ENCODE results near the gene MEX3D. TPM values are rescaled to one million over a fixed set of nuclear protein-coding genes. Genes with fewer than 3 reads are reported as not detected.

The MEX3D gene
- total RNA-seq, 1 donor from 2014 or later, result 21.4 TPM

DNA sequence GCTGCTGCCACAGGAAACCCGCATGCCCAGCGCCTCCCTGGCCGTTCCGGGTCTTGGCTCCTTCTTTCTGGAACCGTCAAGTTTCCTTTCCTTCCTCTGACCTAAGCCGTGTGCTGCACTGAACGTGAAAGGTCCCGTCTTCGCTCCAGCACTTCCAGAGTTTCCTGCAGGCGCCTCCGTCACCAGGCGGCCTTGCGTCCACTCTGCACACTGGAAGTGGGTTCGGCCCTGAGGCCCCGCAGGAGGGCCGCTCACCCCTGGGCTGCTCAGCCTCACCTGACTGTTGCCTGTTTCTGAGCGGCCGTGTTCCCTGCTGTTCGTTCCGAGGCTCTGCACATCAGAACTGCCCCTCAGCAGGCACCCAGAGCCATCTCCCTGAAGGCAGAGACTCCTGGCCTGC lies 12.3 kb upstream of the MEX3D start:
- intact Hi-C loops (cut with DNase I), result no loop called here
- no peak for DNase-seq (ENCODE audit: extremely low spot score in 2 of 2)
- H3K27me3 ChIP-seq, result no peaks in the 10 kb centered on the region
- peaks cover 0 to 77% of the 10 kb centered on the region in 2 donors for H3K36me3 ChIP-seq
- TF ChIP-seq POLR2AphosphoS5 (IDR thresholded peaks at IDR 0.05; ENCODE audit: insufficient read depth in 1 of 2, low read depth in 1 of 2) (no peak), POLR2A (IDR thresholded peaks at IDR 0.05) (no peak)
- TF ChIP-seq, protein P1, sequence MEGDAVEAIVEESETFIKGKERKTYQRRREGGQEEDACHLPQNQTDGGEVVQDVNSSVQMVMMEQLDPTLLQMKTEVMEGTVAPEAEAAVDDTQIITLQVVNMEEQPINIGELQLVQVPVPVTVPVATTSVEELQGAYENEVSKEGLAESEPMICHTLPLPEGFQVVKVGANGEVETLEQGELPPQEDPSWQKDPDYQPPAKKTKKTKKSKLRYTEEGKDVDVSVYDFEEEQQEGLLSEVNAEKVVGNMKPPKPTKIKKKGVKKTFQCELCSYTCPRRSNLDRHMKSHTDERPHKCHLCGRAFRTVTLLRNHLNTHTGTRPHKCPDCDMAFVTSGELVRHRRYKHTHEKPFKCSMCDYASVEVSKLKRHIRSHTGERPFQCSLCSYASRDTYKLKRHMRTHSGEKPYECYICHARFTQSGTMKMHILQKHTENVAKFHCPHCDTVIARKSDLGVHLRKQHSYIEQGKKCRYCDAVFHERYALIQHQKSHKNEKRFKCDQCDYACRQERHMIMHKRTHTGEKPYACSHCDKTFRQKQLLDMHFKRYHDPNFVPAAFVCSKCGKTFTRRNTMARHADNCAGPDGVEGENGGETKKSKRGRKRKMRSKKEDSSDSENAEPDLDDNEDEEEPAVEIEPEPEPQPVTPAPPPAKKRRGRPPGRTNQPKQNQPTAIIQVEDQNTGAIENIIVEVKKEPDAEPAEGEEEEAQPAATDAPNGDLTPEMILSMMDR (IDR thresholded peaks at IDR 0.05), result no peak
- no peak overlapping the region for H3K4me3 ChIP-seq
- no peaks in the 10 kb centered on the region for H3K4me1 ChIP-seq
- no peaks in the 10 kb centered on the region for H3K9me3 ChIP-seq
- no peak overlapping the region for H3K27ac ChIP-seq

DNA sequence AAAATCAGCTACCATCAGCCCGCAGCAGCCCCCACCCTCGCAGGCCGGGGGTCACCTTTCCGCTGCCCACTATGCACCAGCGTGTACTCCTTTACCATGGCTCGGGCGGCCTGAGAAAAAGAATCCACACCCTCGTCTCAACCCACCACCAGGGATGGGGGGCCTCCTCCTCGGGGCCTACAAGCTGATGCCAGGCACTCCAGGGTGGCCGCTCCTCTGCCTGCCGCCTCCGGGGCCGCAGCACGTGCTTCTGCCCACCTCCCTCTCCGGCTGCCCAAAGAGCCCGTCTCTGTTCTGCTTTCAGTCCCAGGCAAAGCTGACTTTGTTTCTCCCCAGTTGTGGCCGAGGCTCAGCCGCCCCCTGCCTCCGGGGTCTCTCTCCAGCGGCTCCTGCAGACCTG lies 11.1 kb upstream of the MEX3D start:
- H3K36me3 ChIP-seq, result peaks cover 0 to 74% of the 10 kb centered on the region in 2 donors
- H3K9me3 ChIP-seq, result no peaks in the 10 kb centered on the region
- DNase-seq (ENCODE audit: extremely low spot score in 2 of 2), result no peak
- H3K27me3 ChIP-seq, result no peaks in the 10 kb centered on the region
- H3K27ac ChIP-seq, result no peak overlapping the region
- H3K4me3 ChIP-seq, result no peak overlapping the region
- intact Hi-C loops (cut with DNase I), result no loop called here
- TF ChIP-seq, protein P1 (IDR thresholded peaks at IDR 0.05), result no peak
- no peak for TF ChIP-seq POLR2AphosphoS5 (IDR thresholded peaks at IDR 0.05; ENCODE audit: insufficient read depth in 1 of 2, low read depth in 1 of 2)
- TF ChIP-seq POLR2A (IDR thresholded peaks at IDR 0.05), result no peak
- H3K4me1 ChIP-seq, result no peaks in the 10 kb centered on the region

DNA sequence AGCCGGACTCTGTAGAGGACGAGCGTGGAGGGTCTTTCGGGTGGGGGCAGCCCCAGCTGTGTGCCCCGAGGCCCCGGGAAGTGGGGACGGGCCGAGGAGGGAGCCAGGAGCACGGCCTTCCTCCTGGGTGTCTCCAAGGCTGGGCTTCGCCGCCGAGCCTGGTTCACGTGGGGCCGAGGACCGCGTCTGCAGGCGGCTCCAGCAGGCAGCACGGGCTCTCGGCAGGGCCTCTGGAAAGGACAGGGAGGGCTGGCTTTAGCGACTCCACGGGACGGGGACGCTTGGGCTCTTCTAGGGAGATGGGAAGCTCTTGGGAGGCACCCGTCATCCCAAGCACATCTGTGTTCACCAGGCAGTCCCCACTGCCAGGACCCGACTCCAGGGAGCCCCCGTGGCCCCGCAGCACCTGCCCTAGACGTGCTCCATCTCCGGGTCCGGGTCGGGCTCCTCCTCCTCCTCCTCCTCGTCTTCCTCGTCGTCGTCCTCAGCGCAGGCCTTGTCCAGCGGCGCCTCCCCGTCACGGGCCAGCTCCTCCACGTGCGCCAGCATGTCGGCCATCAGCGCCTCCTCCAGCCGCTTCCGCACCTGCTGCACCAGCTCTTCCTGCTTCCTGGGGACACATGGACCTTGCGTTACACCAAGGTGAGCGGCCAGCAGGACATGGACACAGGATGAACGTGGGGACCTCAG lies 9.9 kb upstream of the MEX3D start:
- TF ChIP-seq POLR2AphosphoS5 (IDR thresholded peaks at IDR 0.05; ENCODE audit: insufficient read depth in 1 of 2, low read depth in 1 of 2) (no peak), POLR2A (IDR thresholded peaks at IDR 0.05) (no peak)
- TF ChIP-seq, protein P1 (IDR thresholded peaks at IDR 0.05), result no peak
- Histone ChIP-seq H3K4me3 (no peak overlapping the region), H3K27ac (no peak overlapping the region), H3K36me3 (peaks cover 0 to 64% of the 10 kb centered on the region in 2 donors), H3K27me3 (no peaks in the 10 kb centered on the region), H3K9me3 (no peaks in the 10 kb centered on the region), H3K4me1 (no peaks in the 10 kb centered on the region)
- intact Hi-C loops (cut with DNase I), result no loop called here
- DNase-seq (ENCODE audit: extremely low spot score in 2 of 2), result no peak

DNA sequence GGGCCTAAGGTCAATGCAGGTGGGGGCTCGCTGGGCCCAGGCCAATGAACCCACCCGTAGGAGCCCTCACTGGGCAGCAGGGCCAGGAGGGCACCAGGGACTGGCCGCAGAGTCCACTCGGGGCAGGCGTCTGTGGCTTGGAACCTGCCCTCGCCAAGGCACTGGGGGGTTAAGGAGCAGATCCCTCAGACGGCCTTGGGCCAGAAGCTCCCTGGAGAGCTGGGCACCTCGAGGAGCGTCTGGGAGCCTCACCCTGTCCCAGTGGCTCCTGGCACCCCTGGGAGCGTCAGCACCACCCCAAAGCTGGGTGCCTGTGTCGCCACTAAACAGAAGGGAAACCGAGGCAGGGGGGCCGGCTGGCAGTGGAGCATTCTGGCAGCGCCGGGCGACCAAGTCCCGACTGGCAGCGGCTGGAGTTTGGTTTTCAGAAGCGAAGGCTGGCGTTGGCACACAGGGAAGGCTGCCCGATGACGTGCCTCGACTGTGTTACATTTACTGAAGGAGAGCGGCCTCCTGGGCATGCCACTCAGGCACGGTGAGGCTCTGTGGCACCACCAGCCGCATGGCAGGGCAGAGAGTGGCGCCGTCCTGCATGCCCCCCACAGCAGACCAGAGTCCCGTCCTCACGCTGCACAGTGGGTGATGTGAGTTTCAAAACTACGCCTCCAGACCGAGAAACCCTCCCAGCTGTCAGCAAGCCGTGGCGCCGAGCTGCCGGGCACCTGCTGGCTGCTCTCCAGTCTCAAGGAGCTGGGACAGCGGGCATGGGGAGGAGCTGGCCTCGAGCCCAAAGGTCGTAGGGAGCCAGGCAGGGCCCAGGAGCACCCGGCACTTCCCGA lies 9.2 kb upstream of the MEX3D start:
- Histone ChIP-seq H3K9me3 (no peaks in the 10 kb centered on the region), H3K27me3 (no peaks in the 10 kb centered on the region), H3K36me3 (peaks cover 0 to 57% of the 10 kb centered on the region in 2 donors), H3K27ac (no peak overlapping the region), H3K4me1 (no peaks in the 10 kb centered on the region), H3K4me3 (no peak overlapping the region)
- TF ChIP-seq POLR2A (IDR thresholded peaks at IDR 0.05) (no peak), POLR2AphosphoS5 (IDR thresholded peaks at IDR 0.05; ENCODE audit: insufficient read depth in 1 of 2, low read depth in 1 of 2) (no peak)
- TF ChIP-seq, protein P1 (IDR thresholded peaks at IDR 0.05), result no peak
- intact Hi-C loops (cut with DNase I), result no loop called here
- no peak for DNase-seq (ENCODE audit: extremely low spot score in 2 of 2)

All from vagina (tissue), 2 donors.